ENCODE results near the gene RCOR1. TPM values are rescaled to one million over a fixed set of nuclear protein-coding genes. Genes with fewer than 3 reads are reported as not detected.

RCOR1 gene
- total RNA-seq, 2 experiments from 2014 or later: 22.4 to 24.7 TPM

DNA sequence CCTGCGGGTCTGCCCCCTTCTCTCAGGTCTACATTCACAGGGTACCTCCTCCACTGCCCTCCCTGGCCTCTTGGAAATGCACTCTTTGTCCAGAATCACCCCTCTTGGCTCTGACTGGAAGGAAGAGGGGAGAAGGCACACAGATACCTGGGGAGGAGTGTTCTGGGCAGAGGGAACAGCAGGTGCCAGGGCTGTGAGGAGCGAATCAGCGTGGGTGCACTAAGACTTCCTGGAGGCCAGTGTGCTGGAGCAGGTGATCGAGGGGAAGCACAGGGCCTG lies 176.5 kb downstream of the RCOR1 start:
- Mint-ChIP-seq H3K27me3 (ENCODE audit: low read depth) (no peaks in the 10 kb centered on the region), H3K4me3 (no peak overlapping the region), H3K36me3 (ENCODE audit: low read depth) (no peaks in the 10 kb centered on the region), H3K9me3 (ENCODE audit: insufficient read depth) (no peaks in the 10 kb centered on the region), H3K4me1 (ENCODE audit: low read depth) (peaks cover 8% of the 10 kb centered on the region), H3K27ac (no peak overlapping the region)
- POLR2A ChIA-PET: no interaction called here
- ATAC-seq (no peak), DNase-seq (no peak)
- CTCF ChIA-PET: interaction anchor here (0.8 kb wide), 1 partner anchor 14 kb away, joined by 3 read pairs; no protein-coding TSS in a partner anchor

DNA sequence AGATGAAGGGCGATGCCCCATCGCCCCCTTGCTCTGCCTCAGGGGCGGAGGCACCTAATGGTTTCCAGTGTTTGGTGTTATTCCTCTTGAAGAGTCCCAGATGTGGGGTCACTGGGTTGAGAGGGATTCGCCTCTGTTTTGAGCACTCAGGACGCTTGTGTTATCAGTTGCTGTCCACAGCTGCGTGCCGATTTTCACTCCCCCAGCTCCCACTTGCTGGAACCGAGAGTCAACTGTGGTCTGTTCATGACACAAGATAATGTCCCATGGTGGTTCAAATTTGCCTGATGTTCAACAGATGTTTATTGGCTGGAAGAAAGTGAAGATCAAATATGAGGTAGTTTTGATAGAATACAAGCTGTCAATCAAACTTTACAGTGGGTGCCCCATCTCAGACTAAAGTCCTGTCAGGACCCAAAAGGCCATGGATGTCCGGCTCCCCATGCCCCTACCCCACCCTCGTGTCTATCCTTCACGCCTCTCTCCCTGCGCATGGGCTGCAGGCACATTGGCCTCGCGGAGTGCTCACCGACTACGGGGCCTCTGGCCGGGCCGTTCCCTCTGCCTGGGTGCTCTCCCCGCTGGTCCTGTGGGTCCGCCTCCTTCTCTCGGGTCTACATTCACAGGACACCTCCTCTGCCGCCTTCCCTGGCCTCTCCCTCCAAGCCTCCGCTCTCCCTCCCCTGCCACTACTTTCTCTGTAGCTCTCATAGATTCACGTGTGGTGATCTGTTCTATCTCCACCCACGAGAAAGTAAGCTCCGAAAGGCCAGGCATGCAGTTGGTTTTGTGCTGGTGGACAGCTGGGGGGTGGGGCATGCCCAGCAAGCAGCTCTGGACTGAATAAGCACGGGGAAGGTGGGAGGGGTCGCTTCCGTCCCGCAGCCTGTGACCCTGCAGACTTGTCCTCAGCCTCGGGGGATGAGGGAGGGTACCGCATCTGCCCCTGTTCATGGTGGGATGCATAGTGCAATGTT lies 178.0 kb downstream of the RCOR1 start:
- H3K4me3 Mint-ChIP-seq: no peak overlapping the region
- POLR2A ChIA-PET: no interaction called here
- no peak overlapping the region for H3K27ac Mint-ChIP-seq
- ATAC-seq (no peak), DNase-seq (no peak)
- H3K27me3 Mint-ChIP-seq (ENCODE audit: low read depth): no peaks in the 10 kb centered on the region
- H3K36me3 Mint-ChIP-seq (ENCODE audit: low read depth): no peaks in the 10 kb centered on the region
- H3K4me1 Mint-ChIP-seq (ENCODE audit: low read depth): peaks cover 16% of the 10 kb centered on the region
- CTCF ChIA-PET: no interaction called here
- H3K9me3 Mint-ChIP-seq (ENCODE audit: insufficient read depth): no peaks in the 10 kb centered on the region

GRCh38 chr14:102771144-102771543 lies 178.7 kb downstream of the RCOR1 start:
- Mint-ChIP-seq H3K36me3 (ENCODE audit: low read depth) (no peaks in the 10 kb centered on the region), H3K27ac (no peak overlapping the region), H3K9me3 (ENCODE audit: insufficient read depth) (no peaks in the 10 kb centered on the region), H3K27me3 (ENCODE audit: low read depth) (no peaks in the 10 kb centered on the region), H3K4me3 (no peak overlapping the region), H3K4me1 (ENCODE audit: low read depth) (peaks cover 21% of the 10 kb centered on the region)
- no peak for DNase-seq
- CTCF ChIA-PET: no interaction called here
- POLR2A ChIA-PET: interaction anchor here (1.7 kb wide), 1 partner anchor 11 kb away, joined by 5 read pairs; no protein-coding TSS in a partner anchor
- no peak for ATAC-seq

- CTCF ChIA-PET: interaction anchor here (1.0 to 2.4 kb wide), 5 partner anchors 8 to 144 kb away, joined by 3 to 11 read pairs (median 7); no protein-coding TSS in a partner anchor
- no peak for DNase-seq
- Mint-ChIP-seq H3K4me1 (ENCODE audit: low read depth) (peaks cover 27% of the 10 kb centered on the region), H3K27ac (no peak overlapping the region), H3K36me3 (ENCODE audit: low read depth) (no peaks in the 10 kb centered on the region), H3K4me3 (no peak overlapping the region), H3K27me3 (ENCODE audit: low read depth) (no peaks in the 10 kb centered on the region), H3K9me3 (ENCODE audit: insufficient read depth) (no peaks in the 10 kb centered on the region)
- ATAC-seq: no peak
- POLR2A ChIA-PET: interaction anchor here (0.5 to 1.7 kb wide), 3 partner anchors 13 to 63 kb away, joined by 3 to 5 read pairs (median 4); no protein-coding TSS in a partner anchor
Measured at GRCh38 chr14:102772781-102773570, 180.5 kb downstream of the RCOR1 start.

- peaks cover 9% of the 10 kb centered on the region for H3K36me3 Mint-ChIP-seq (ENCODE audit: low read depth)
- peak; percentile 73 for DNase-seq
- H3K27ac Mint-ChIP-seq: peak overlapping the region; percentile 71
- peaks cover 36% of the 10 kb centered on the region for H3K4me1 Mint-ChIP-seq (ENCODE audit: low read depth)
- no peaks in the 10 kb centered on the region for H3K9me3 Mint-ChIP-seq (ENCODE audit: insufficient read depth)
- ATAC-seq: peak; percentile 45
- ChIA-PET POLR2A (interaction anchor here (0.6 to 1.2 kb wide), 4 partner anchors 21 to 81 kb away, joined by 3 to 6 read pairs (median 4); no protein-coding TSS in a partner anchor), CTCF (interaction anchor here (0.6 to 2.6 kb wide), 25 partner anchors 9 to 180 kb away, joined by 3 to 20 read pairs (median 4); no protein-coding TSS in a partner anchor)
- H3K27me3 Mint-ChIP-seq (ENCODE audit: low read depth): no peaks in the 10 kb centered on the region
- H3K4me3 Mint-ChIP-seq: no peak overlapping the region
Measured at GRCh38 chr14:102774391-102775153, 182.1 kb downstream of the RCOR1 start.

DNA sequence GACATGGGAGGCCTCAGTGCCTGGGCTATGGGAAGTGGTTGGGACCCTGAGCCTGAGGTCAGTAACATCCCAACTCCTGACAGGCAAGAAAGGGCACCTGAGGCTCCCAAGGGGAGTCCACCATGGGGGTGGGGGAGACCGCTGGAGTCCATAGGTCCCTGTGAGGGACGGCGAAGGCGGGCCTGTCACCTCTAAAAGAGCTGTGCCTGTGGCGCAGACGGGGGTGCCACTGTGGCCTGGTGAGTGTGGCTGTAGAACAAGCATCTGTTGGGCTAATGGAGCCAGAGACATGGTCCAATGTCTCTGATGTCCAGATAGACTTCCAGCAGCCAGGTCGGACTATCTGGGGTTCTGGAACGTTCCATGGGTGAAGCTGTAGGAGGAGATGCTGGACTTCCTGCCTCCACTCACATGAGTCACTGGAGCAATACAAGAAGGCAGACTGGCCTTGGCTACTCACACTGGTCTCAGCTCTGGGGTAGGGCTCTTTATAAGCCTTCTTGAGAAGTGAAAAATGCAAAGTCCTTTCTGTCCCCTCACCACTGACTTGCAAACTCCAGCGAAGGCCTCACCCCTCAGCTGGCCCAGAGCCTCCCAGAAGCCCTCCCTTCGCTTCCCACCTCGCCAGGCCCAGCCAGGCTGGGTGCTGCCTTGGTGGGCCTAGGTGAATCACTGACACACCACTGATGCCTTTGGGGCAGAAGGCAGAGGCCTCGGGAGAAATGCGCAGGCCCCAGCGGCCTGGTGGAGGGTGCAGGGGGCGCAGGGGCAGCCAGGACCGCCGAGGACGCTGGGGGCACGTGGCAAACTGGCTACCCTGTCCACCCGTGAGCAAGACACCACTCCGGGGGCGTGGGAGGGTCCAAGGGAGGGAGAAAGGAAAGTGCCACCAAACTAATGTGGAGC lies 183.7 kb downstream of the RCOR1 start:
- H3K36me3 Mint-ChIP-seq (ENCODE audit: low read depth): peaks cover 20% of the 10 kb centered on the region
- H3K27ac Mint-ChIP-seq: peak overlapping the region; percentile 89
- peak overlapping the region; percentile 76 for H3K4me3 Mint-ChIP-seq
- H3K27me3 Mint-ChIP-seq (ENCODE audit: low read depth): no peaks in the 10 kb centered on the region
- POLR2A ChIA-PET: no interaction called here
- no peak for ATAC-seq
- peak; percentile 25 for DNase-seq
- no peaks in the 10 kb centered on the region for H3K9me3 Mint-ChIP-seq (ENCODE audit: insufficient read depth)
- CTCF ChIA-PET: interaction anchor here (0.7 to 2.6 kb wide), 4 partner anchors 41 to 82 kb away, joined by 3 to 20 read pairs (median 4); no protein-coding TSS in a partner anchor
- peaks cover 49% of the 10 kb centered on the region for H3K4me1 Mint-ChIP-seq (ENCODE audit: low read depth)

DNA sequence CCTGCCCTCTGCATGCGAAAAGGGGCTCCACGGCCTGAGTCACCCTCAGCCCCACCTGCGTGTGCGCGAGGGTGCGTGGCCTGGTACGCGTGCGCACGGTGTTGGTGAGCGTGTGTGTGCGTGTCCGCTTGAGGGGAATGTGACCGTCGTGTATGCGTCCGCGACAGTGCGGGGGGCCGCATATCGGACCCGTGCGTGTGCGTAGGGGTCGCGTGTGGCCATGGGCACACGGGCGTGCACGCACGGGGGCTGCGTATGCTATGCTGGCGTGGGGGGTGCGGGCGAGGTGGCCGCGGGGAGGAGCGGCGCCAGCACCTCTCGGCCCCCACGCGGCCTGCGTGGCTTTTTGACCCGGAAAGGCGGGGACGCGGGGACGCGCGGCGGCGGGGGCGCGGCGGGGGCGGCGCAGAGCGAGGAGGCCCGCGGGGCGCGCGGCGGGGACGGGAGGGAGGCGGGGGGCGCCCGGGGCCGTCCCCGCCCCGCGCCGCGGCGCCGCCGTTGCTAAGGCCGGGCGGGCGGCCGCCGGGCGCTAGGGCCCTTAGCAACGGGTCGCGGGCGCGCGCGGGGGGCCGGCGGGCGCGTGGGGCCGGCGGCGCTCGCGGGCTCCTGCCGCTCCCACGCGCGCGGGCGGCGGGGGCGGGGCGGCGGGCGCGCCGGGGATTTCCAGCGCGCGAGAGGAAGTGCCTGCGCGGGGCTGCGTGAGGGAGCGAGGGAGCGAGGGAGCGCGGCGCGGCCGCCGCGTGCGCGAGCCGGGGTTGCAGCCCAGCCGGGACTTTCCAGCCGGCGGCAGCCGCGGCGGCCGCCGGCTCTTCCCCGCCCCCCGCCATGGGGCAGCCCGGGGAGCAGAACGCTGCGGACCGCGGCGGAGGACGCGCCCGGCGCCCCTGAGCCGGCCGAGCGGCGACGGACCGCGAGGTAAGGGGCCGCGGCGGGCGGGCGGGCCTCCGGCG lies 184.6 kb downstream of the RCOR1 start, which contains the start of gene TRAF3:
Gene TRAF3, plus strand, starts transcription at position 689 of the 950 bp plus-strand sequence. CDS start 92,753 bp downstream, outside the sequence.
- Mint-ChIP-seq H3K4me3 (peak within 1 kb of the TSS; percentile 82), H3K4me1 (ENCODE audit: low read depth) (peaks cover 50% of the 10 kb centered on the region)
- POLR2A ChIA-PET: no interaction called here

DNA sequence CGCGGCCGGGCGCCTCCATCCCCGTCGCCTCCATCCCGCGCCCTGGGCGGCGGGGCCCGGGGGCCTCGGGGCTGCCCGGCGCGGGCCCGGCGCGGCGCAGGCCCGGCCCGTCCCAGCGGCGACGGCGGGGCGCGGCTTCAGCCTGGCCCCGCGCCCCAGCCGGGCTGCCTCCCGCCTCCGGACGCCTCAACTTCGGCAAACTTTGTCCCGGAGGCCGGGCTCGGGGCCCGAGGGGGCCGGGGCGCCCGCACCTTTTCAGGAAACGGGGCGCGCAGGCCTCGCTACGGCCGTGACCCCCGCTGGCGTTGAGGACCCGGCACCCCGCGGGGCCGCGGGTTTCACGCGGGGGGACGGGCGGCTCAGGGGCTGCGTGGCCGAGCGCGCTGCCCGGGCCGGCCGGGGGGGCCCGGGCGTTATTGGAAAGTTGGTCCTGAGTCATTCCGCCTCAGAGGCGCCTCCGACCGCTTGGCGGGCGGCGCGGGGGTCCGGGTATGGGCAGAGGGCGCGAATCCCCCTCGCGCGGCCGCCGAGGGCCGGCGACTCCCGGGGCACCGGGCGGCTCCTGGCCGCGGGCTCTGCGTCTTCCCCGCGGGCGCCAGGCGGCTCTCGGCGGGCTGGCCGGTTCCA lies 185.4 kb downstream of the RCOR1 start:
- Mint-ChIP-seq H3K27me3 (ENCODE audit: low read depth) (no peaks in the 10 kb centered on the region), H3K4me1 (ENCODE audit: low read depth) (peaks cover 50% of the 10 kb centered on the region), H3K27ac (peak overlapping the region; percentile 84), H3K4me3 (peak overlapping the region; percentile 82), H3K36me3 (ENCODE audit: low read depth) (peaks cover 21% of the 10 kb centered on the region), H3K9me3 (ENCODE audit: insufficient read depth) (no peaks in the 10 kb centered on the region)
- DNase-seq (peak; percentile 26), ATAC-seq (peak; percentile 48)
- ChIA-PET POLR2A (interaction anchor here (0.9 kb wide), 1 partner anchor 26 kb away, joined by 3 read pairs; no protein-coding TSS in a partner anchor), CTCF (no interaction called here)

More for the DNA sequence above, 184.6 kb downstream of the RCOR1 start, which contains the start of gene TRAF3:
- peak; percentile 77 for ATAC-seq
- CTCF ChIA-PET: interaction anchor here (0.7 to 2.6 kb wide), 3 partner anchors 40 to 83 kb away, joined by 3 to 20 read pairs (median 4); no protein-coding TSS in a partner anchor
- no peaks in the 10 kb centered on the region for H3K9me3 Mint-ChIP-seq (ENCODE audit: insufficient read depth)
- H3K36me3 Mint-ChIP-seq (ENCODE audit: low read depth): peaks cover 21% of the 10 kb centered on the region
- H3K27ac Mint-ChIP-seq: peak within 1 kb of the TSS; percentile 89
- DNase-seq: peak; percentile 82
- no peaks in the 10 kb centered on the region for H3K27me3 Mint-ChIP-seq (ENCODE audit: low read depth)

- DNase-seq (peak; percentile 36), ATAC-seq (no peak)
- Mint-ChIP-seq H3K4me3 (peak overlapping the region; percentile 82), H3K4me1 (ENCODE audit: low read depth) (peaks cover 47% of the 10 kb centered on the region), H3K27me3 (ENCODE audit: low read depth) (no peaks in the 10 kb centered on the region), H3K36me3 (ENCODE audit: low read depth) (peaks cover 21% of the 10 kb centered on the region), H3K9me3 (ENCODE audit: insufficient read depth) (no peaks in the 10 kb centered on the region), H3K27ac (peak overlapping the region; percentile 84)
- ChIA-PET CTCF (no interaction called here), POLR2A (interaction anchor here (0.6 to 0.9 kb wide), 3 partner anchors 17 to 184 kb away, joined by 3 read pairs; no protein-coding TSS in a partner anchor)
Measured at GRCh38 chr14:102778338-102779083, 186.1 kb downstream of the RCOR1 start.
